IPS-NIHi7 (cell line): Measurements from ENCODE around the gene KLHL1.
"Not testable (repeated sequence)": the region's sequence is repeated elsewhere in the genome, so short reads cannot be mapped to it uniquely, and the experiment has no call there.

Experiments used
- DNase-seq: peaks from one replicate; pipeline ENCODE4 v3.0.0; 2012; ENCODE audit warnings: mixed read lengths; ENCODE audit errors: extremely low spot score

KLHL1 gene

GRCh38 chr13:70108356-70109105 is at the start of gene KLHL1:
TSS of gene KLHL1 (minus strand) at chr13:70108452. CDS start at chr13:70107699, 753 bp downstream.
- peak; percentile 8 for DNase-seq

GRCh38 chr13:70142658-70143057 is 34.4 kb upstream of the KLHL1 start:
- not testable (repeated sequence) for DNase-seq

DNA sequence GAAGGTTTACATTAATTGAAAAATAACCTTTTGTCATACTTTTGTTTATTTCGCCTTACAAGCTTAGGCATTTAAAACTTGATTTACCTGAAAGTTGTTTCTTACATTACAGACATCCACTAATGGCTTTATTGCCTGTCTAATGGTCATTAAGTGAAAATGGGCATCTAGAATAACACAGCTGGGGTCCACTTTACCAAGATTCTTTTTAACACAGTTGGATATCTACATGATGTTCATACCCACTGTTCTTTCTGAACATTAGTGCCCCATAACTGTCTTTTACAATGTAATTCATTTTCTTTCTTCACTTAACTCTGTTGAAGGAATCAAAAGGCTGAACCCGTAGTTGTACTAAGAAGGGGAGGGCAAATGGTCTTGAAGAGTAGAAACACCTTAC is 19.8 kb upstream of the KLHL1 start:
- no peak for DNase-seq

GRCh38 chr13:70125693-70126092 is 17.4 kb upstream of the KLHL1 start:
- peak; percentile 7 for DNase-seq

DNA sequence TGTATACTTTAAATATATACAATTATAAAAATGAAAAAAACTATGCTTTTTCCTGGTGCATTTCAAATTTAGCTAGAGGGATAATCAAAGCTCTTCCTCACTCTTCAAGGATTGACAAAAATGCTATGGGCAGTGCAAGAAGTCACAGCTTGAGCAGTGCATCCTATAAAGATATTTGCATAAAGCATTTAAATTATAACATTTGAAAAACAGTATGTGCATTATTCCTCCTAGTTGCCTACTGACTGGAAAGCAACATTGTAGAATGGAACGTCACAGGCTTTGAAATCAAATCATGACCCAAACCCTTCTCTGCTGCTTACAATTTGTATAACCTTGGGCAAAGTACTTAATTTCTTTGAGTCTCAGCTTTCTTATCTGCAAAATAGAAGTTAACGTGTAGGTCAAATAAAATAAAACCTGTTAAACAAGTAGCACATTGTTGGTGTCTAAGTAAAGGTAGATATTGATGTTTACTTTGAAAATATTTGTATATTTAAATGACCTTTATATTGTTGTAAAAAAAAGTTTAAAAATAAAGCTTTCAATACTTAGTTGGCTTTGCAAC is 9.2 kb upstream of the KLHL1 start:
- no peak for DNase-seq

GRCh38 chr13:70107498-70108281 is 562 bp downstream of the KLHL1 start, which contains the start of gene ATXN8OS:
TSS of gene ATXN8OS (plus strand) at chr13:70107826.
- DNase-seq = peak; percentile 43

- peak; percentile 7 for DNase-seq
Measured at GRCh38 chr13:70107125-70107497, 1.1 kb downstream of the KLHL1 start.

DNA sequence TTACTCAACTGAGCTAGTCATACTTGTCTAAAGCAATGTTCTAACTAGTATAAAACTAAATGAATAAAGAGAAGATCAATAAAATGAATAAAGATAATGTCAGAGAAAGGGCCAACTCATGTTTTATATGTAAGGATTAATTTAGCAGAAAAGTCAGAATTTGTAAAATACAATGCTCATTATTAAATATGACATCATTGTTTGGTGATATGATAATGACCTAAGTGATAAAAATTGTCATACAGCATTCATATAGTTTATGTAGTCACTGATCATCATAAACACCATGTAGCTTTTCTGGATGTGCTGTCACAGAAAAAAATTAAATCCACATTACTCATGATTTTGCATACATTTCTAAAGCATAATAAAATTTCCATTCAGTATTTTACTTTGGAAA is 3.8 kb downstream of the KLHL1 start:
- DNase-seq = no peak

- DNase-seq = no peak
Measured at GRCh38 chr13:70098669-70099068, 9.6 kb downstream of the KLHL1 start.

GRCh38 chr13:70090036-70090723 is 18.1 kb downstream of the KLHL1 start:
- no peak for DNase-seq

DNA sequence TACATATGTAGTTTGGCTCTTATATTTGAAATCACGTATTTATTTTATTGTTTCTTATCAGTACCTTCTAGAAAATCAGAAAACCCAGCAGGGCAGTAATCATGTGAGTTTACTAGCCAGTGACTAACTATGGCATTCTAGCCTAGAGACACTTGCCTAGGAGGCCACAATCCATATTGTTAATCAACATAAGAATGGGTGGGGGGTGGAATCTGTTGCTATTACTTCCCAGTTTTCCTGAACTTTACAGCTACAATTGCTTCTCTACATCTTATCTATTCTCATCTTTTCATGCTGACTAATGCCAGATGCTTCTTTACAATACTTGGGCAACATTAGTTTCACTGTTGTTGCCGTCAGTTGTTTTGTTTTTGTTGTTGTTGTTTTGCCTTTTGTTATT is 19.3 kb downstream of the KLHL1 start:
- peak; percentile 38 for DNase-seq

DNA sequence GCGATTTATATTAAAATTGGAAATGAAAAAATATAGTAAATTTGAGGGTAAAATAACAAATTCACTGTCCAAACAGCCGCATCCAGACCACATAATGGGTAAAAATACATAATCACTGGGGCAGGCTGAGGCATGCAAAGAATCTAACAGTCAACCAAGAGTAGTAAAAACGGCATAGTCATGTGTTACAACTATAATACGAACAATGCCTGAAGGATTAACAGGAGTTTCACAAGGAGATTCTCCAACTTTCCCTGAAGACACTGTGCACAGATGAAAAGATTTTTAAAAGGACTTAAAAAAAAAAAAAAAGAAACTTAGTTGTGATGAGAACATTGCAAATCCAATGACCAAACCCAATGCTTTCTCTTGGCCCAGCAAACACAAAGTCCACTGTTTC is 21.0 kb downstream of the KLHL1 start:
- DNase-seq = no peak

DNA sequence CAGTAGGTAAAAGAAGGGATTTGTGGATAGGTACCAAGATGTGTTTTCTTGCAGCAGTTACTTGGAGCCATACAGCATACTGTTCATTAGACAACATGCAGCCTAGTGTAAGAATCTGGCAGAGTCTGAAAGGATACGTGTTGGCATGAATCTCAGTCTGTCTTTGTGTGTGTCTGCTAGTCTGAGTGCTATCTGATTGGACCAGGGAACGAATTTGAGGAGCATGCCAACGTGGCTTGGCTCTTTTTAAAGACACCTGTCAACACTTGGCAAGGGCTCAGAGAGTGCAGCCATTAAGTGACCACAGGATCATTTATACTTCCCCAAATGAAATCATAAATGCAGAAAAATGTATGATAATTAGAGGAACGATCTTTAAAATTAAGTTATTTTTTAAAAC is 28.2 kb downstream of the KLHL1 start:
- DNase-seq = no peak

DNA sequence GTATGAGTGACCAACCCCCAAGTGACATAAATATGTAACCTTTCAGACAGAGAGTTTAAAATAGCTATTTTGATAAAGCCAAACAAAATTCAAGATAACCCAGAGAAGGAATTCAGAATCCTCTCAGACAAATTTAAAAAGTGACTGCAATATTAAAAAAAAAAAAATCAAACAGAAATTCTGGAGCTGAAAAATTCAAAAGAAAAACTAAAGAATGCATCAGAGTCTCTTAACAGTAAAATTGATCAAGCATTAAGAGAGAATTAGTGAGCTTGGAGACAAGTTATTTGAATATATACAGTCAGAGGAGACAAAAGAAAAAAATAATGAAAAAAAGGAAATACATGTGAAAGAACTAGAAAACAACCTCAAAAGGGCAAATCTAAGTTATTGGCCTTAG is 53.7 kb downstream of the KLHL1 start:
- DNase-seq = no peak

GRCh38 chr13:70051531-70051930 is 56.7 kb downstream of the KLHL1 start:
- DNase-seq = no peak

DNA sequence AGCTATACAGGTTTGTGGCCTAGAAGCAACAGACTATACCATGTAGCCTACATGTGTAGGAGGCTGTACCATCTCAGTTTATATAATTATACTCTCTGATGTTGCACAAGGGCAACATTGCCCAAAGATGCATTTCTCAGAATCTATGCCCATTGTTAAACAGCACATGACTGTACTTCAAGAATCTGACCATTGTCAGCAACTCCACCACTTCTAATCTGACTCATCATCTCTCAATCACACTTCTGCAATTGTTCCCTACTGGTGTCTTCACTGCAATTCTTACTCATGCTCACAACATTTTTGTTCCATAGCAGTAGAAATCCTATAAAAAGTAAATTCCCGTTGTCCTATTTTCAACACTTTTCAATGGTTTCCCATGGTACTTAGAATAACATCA is 64.6 kb downstream of the KLHL1 start:
- no peak for DNase-seq

GRCh38 chr13:70042193-70042592 is 66.1 kb downstream of the KLHL1 start:
- DNase-seq = no peak

DNA sequence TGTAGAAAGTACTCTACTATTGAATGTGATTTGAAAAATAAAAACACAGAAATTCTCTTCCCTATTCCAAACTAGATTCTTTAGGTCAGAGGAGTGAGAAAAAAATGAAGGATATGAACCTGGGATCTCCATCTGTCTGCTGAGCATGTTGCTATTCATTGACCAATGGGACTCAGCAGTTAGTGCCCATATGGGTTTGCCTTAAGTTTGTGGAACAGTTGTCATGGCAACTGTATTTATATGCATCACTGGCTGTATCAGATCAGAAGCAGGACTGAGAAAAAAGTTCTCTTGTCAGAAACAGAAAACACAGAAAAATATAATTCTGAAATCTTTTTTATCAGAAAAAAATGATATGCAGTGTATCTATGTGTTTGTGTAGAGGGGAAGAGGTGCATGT is 74.0 kb downstream of the KLHL1 start:
- DNase-seq = no peak

DNA sequence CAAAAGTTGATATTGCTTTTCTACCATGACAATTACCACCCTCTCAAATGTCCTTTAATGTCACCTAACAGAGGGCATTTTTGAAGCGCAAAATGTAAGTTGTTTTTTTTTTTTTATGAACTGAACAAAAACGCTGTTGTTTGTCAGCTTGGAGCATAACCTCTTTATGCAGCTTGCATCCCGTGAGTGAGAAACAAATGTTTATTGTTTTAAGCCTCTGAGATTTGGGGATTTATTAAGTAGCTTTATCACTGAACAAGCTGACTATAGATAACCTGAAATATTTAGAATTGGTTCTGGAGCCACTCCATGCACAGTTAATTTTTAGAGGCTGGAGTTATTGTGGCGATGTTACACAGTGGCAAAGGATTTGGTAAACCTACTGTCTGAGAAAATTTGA is 80.7 kb downstream of the KLHL1 start:
- no peak for DNase-seq

GRCh38 chr13:70023516-70023915 is 84.7 kb downstream of the KLHL1 start:
- DNase-seq = no peak

GRCh38 chr13:70022646-70023045 is 85.6 kb downstream of the KLHL1 start:
- DNase-seq = no peak

DNA sequence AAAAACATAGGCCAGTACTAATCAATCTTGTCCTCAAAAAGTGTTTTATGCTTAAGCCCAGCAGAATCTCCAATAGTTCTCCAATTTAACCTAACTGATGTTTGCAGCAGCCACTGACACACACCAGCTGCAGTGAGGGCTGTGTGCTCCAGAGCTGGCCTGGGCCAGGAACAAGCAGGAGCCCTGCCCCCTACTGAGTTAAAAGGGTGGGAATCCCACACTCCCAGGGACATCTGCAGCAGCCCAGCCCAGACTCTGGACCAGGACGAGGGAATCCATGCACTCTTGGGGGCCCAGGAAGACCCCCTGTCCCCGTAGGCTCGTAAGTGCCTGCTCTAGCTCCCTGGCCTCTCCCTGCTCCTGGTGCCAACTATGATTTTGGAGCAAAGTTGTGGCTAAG is 92.1 kb downstream of the KLHL1 start:
- peak; percentile 7 for DNase-seq
